ELR (cell line): ENCODE results near the gene SEMA3D.

ENCODE experiments used
- DNase-seq: peaks from one replicate; pipeline ENCODE4 v3.0.0-alpha.2; 2015; ENCODE audit warnings: low read depth

Gene SEMA3D

DNA sequence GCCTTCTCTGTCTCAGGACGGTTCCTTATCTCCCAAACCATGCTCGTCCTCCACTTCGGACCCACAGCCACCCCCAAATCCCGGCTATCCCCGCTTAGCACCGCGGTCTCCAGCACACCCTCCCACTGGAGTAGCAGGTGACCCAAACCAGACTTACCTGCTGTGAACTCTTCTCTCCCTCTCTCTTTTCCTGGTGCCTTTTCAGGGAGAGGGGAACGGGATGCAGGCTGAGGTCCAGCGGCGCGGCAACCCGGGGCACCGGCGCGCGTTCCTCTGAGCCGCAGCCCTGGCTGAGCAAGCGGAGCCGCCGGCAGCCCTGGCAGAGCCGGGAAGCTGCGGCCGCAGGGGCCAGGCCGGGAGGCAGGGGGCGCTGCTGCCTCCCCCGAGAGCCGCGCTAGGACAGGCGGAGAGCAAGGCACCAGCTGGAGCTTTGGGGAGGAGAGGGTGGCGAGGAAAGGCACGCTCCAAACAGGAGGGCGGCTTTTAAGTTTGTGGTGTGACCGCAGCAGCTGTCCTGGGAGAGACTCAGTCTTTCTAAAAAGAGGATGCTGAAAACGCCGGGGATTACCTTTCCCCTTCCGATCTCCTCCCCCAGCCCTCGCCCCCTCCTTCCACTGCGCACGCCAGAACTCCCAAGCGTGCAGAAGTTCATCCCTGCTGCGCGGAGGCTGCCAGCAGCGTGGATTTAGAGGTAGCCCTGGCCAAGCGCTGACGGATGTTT lies at the start of gene SEMA3D:
SEMA3D (minus strand) TSS at position 536 of the 721 bp plus-strand sequence. CDS start 65,165 bp downstream, outside the sequence.
- DNase-seq, result peak; percentile 83

DNA sequence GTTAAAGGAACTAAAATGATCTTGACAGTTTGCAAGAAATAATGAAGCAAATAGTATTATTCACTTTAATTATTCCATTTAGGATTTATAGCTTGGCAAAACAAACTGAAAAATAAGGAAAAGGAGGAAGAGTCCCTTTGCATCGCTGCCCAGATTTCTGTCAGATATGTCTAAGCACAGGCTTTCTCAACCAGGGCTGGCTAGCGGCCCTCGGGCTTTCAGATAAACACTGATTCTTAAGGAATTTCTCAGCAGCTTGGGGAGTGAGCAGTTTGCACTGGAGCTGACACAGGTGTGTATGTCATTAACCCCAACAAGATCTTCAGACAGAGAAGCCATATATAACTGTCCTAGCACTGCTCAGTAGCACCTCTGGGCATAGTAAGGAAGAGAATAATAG lies 47.9 kb upstream of the SEMA3D start:
- DNase-seq, result no peak

DNA sequence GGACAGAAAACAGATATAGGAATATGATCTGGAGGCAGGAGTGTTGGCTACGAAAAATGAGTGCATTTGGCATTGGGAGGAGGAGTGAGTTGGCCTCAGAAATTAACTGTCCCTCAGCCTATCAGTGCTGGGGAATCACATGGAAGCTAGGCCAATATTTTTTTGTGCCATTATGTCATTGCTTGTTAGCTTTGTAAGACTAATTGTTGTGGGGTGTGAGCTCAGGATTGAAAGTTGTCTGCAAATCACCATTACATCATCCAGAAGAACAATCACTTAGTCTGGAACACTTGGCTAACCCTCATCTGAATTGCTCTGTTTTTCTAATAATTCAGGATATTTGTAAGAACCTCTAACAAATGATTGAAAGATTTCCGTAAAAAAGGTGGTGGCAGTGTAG lies 45.2 kb upstream of the SEMA3D start:
- no peak for DNase-seq

DNA sequence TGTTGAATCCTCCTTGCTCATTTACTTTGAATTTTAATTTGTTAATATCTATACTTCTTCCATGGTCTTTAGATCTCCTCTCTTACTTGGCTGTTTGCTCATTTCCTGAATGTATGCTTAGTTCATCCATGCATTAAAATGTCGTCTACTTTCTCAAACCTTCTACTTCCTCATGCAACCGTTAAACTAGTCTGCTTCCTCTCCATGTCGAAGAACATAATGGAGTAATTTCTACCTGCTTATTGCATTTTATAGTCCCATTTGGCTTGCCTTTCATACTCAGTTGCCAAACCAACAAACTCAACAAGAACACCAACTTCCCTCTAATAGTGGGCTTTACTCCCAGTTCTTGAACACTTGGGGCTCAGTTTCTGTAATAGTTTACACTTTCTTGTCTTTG lies 43.8 kb upstream of the SEMA3D start:
- no peak for DNase-seq

DNA sequence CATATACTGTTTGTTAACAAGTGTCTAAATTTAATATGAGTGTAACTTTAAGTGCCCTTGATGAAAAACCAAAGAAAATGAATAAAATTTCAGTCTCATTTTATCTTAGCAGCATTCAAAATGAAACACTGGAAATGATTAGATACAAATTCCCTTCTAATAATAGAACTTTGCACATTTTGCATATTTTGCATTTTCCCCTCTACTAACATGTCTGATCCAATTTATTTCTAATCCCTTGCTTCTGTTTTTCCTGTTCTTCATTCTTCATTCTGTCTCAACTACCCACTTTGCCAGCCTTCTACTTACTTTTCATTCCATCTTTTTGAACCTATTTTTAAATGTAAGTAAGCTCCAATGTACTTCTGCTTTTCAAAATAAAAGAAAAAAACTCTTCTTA lies 42.7 kb upstream of the SEMA3D start:
- no peak for DNase-seq

DNA sequence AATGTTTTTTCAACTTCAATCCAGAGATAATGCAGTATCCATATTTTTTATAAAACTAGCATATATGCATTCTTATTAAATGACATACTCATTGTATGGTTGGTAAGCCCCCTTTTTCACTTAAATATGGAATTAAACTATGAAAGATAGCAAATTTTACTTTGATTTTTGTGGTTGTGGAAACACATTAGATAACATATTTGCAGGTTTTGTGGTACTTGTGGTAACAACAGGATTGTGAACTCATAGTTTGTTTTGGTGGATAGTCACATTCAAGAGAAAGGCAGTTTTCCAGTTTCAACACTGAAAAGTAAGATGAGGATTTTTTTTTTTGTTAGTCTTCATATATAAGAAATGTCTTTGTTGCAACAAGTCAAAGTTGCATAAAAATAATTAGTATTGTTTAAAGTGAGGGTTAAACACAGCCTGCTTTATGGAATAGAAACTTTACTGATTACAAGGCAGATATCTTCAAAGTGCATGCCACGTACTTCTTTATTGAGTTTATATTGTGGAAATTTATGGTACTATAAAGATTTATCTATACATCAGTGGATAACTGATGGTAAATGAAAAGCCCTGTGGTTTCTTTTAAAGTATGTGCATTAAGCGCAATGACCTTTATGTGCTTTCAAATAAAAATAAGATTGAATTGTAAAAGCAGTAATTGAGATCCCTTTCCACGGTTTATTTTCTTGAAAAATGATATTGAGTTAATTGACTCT lies 39.7 kb upstream of the SEMA3D start:
- DNase-seq, result no peak

DNA sequence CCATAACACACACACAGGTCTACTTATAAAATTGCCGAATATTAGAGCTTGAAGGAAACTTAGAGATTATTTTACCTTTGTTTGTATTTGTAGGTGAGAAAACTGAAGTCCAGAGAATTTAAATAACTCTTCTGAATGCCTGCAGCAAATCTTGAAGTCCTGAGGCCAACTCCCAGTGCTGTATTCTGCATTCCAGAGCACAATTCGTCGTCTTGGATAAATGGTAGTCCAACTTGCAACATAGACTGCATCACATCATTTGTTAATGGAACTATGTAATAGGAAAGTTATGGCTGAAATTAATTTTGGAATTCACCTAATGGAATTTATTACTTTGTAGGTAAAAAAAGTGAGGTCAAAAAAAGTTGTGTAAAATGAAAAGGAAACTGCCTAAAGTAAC lies 37.3 kb upstream of the SEMA3D start:
- DNase-seq, result no peak

DNA sequence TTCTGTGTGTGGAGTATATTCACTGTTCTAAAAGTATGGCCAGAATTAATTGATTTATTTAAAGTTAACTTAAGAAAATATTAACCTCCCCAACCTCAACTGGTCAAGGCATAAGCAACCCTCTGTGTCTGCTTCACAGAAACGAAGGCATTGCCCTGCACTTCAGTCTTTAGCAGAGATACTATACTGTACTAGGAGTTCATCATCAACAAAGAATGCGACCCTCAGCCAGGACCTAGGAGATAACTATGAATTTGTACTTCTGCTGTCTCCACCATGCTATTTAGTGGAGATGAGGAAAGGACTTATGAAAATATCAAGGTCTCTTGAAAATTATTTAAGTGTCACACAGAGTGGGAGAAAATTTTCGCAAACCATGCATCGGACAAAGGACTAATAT lies 35.7 kb upstream of the SEMA3D start:
- DNase-seq, result no peak

DNA sequence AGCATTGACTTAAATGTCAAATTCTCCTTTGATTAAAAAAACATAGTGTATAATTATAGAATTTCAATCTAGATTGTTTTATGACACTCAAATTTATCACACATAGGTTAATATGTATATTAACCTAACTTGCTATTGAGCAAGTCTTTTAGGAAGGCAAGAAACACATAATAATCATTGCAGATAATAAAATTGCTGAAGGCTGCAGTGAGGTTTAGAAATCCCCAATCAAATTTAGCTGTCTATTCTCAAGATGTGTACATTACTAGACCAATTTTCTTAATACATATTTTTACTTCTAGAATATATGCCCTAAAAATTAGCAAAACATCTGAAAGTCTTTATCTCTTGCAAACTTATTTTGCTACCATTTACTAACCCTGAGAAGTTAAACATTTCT lies 34.9 kb upstream of the SEMA3D start:
- no peak for DNase-seq

DNA sequence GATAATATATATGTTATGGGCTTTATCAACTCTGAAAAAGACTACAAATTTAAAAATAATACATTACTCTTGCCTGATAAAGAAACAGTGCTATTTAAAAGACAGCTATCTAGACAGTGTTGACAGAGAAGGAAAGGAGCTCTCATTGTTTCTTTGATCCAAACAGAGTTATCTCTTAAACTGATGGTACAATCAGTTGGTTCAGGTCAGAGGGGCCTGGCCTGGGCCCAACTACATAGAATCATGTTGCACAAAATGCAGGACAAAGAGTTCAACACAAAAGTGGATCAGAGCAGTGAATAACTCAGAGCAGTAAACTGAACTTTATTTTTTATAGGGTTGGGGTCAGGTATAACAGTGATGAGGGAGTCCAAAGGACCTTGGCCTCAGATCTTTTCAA lies 33.8 kb upstream of the SEMA3D start:
- DNase-seq, result no peak

DNA sequence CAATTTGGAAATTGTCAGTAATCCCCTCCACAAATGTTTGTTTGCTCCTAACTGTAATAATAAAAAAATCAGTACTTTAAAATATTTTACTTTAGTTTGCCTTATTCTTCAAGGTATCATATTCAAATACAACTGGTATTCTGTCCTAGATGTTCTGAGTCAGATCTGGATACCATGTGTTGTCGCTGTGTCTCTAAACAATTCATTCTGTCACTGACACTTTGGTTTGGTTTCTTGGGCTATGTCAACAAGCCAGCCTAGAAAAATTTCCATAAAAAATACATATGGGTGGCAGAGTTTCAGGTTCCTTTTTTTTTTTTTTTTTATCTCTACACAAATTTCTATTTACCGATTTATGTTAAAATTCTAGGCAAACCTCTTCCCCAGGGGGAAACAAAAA lies 33.2 kb upstream of the SEMA3D start:
- no peak for DNase-seq

DNA sequence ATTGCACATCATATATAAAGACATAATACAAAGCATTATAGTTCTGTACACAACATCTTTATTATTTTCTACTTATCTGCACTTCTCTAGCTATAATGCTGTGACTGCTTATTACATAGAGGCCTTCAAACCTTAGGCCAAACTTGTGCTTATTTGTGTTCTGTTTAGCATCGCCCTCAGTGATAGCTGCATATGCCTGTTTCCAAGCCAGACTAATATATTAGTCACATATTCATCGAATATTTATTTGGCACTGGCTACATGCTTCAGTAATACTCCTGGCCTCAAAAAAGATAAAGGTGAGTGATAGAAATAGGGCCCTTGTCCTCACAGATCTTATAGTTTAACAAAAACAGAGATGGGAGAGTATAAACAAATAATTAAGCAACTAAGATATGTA lies 30.2 kb upstream of the SEMA3D start:
- DNase-seq, result no peak

DNA sequence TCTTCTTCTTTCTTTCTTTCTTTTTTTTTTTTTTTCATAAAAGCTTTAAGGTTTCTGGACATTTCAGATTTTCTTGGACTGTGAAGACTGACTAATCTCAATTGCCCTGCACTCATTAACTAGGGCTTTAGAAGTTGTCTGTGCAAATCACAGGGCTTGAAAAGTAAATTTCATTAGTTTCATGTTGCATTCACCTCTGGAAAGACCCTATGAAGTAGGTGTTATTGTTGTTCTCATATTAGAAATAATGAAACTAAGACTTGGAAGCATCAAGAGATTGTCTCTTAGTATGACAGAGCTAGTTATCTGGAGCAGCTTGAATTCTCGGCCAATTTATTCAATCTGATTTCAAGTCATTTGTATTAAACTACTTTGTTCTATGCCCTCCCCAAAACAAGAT lies 28.2 kb upstream of the SEMA3D start:
- DNase-seq, result no peak

DNA sequence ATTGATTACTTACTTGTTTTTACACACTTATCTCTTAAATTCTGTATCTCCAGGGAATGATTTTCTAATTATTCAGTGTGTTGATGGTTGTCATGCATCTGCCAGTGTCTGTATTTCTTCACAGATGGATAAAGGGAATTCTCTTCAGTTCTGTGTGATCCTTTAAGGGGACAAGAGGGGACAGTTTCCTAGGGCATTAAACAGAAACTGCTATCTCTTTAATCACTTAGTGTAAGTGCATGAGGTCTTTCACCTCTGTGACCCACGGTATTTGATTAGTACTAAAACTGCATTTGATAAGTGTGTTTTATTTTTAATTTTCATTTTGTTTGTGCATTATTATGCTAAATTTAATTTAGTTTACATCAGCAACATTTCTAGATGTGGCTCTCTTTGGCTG lies 26.6 kb upstream of the SEMA3D start:
- DNase-seq, result no peak

DNA sequence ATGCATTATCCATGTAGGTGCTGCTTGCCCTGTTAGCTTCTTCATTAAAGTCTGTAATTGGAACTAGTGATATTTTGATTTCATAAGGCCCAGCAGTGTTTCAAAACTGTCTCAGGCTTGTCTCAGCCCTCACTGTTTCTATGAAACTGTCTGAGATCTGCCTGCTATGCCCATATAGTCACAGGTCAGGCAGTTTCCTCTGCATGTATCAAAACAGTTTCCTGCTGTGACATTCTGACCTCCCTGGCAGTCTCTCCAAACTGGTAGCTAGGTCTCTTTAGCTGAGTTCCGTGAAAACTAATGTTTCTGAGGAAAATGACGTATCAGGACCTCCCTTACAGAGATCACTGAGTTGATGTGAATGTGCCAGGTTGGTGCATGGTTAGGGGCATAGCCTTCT lies 18.9 kb upstream of the SEMA3D start:
- DNase-seq, result no peak

DNA sequence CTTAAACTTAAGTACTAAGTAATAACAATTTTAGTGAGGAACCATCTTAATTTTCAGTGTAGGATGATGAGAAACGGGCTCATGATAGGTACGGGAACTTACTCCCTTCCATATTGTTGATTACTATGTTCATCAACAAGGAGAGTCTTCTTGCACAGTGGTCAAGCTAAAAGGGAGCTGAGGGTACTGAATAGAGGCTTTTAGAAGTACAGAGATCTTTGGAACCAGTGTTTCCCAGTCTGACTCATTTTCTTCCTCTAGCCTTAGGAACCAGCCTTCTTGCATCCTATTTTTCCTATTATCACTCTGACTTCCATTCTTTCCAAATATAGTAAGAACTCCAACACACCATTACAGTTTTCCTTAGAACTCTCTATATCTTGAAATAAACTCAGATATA lies 17.6 kb upstream of the SEMA3D start:
- DNase-seq, result no peak

DNA sequence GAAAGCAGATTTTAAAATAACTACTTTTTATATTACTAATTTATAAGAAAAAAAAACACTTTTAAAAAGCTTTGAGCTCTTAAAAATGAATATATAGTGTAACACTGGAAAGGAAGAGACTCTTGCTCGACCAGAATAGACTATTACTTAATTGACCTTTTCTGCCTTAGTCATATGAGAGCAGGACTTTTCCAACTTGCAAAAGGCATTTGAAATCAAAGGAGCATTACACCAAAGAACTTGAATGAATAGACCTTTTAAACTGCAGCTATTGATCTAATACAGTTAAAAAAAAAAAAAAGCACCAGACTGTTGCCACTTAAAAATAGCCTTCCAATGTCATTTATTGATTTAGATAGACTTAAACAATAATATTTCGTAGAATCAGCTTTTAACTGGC lies 17.2 kb upstream of the SEMA3D start:
- no peak for DNase-seq

DNA sequence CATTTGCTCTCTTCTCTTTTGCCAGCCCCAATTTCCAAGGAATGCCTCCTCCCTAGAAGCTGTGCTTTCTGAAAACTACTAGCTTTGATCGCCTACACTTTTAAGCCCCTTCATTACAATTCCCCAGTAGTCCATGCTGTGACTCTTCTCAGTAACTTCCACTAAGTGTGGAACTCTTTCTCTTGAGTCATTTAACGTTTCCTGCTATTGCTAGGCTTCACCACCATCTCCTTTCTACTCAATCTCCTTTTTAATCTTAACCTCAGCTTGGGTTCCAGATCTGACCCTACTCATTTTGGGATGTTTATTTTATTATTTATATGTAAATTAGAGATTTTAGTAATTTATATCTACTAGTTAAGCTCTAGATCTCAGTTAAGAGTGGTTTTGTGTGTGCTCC lies 14.4 kb upstream of the SEMA3D start:
- DNase-seq, result no peak

DNA sequence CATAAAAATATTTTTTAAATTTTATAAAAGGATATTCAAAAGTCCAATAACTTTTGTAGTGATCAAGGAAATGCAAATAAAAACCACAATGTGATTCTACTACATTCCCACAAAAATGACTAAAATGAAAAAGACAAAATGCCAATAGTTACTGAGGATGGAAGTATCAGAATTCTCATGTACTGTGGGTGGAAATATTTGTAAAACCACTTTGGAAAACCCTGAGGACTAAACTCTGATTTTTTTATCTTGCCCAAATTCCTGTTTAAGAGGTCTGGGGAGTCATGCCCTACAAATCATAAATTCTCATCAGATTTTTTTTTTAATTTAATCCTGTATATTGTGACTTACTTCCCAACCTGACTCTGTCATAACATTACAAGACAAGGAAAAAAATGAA lies 9.8 kb upstream of the SEMA3D start:
- DNase-seq, result no peak

DNA sequence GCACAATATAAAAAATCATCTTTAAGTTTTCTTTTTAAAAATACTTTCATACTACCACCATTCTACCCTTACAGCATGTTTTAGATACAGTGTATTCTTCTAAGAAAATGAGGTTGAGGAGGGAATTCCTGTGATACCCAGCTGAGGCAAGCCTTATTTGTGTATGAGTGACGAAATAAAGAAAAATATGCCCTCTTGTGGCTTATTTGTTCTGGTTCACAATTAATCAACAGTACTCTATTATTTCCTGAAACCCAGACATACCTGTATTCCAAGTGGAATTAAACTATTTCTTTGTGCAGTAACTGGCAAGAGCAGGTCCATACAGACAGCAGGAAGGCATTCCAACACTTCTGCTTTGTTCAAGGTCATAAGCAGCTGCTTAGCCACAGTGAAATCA lies 4.5 kb upstream of the SEMA3D start:
- DNase-seq, result peak; percentile 64

DNA sequence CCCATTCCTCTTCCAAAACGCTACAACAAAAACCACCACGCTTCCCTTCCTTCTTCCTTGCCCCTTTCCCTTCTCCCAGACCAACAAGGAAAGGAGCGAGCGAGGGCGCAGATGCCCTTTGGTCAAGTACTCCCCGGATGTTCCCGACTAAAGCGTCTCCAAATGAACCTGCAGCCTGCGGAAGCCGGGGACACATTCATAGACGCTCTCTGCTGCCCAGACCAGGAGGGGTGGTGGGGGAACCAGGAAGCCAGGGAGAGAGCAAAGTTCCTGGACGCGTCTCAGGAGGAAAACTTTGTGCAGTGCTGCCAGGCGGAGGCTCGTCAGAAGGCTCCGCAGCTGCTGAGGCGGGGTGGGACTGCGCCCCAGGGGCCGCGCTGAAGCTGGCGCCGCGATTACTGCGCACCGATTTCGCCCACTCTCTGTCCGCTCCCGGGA lies 754 bp downstream of the SEMA3D start:
- peak; percentile 75 for DNase-seq

DNA sequence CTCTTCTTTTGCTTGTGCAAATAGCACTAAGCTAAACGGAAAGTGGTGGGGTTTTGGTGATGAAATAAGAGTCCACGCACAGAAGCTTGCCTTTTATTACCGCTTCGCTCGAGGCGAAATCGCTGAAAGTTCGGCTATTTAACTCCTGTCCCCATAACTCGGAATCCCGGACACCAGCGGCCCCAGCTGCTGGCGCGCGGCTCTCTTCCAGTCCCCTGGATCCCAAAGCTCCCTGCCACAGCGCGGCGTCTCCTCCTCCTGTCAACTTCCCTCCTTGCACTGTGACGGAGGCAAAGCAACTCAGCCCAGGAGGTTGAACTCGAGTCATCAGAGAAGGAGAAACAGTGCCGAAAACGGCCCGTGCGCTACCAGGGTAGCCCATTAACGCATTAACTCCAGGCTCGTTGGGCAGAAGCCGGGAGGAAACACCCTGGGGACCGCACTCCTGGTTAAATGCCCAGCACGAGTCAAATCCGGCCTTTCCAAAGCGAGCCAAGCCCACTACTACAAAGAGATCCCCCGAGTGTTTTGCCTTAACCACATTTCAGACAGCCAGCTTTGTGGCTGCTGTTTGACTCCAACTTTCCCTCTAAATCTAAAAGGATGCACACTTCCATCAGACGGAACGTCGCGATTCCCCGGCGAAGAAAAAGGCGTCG lies 1.3 kb downstream of the SEMA3D start:
- DNase-seq, result peak; percentile 84
